HG03378 (cell line): ENCODE measurements around the gene PIGU.
"Not testable (repeated sequence)": the region's sequence is repeated elsewhere in the genome, so short reads cannot be mapped to it uniquely, and the experiment has no call there.

Experiments used
- ATAC-seq: cut with Tn5 transposase; IDR thresholded peaks from one replicate; pipeline ENCODE4 v1.9.1; 2021; ENCODE audit warnings: mild to moderate bottlenecking, moderate library complexity; ENCODE audit not compliant: unreplicated experiment

Gene PIGU

GRCh38 chr20:34537651-34538050 is 139.2 kb downstream of the PIGU start:
- ATAC-seq = no peak

- ATAC-seq = no peak
These were observed 140.0 kb downstream of the PIGU start for GRCh38 chr20:34536798-34537394.

GRCh38 chr20:34535857-34536256 is 141.0 kb downstream of the PIGU start:
- no peak for ATAC-seq

- ATAC-seq = no peak
These were observed 141.5 kb downstream of the PIGU start for GRCh38 chr20:34535301-34535840.

GRCh38 chr20:34534391-34535165 is 142.3 kb downstream of the PIGU start:
- no peak for ATAC-seq

- no peak for ATAC-seq
These were observed 144.1 kb downstream of the PIGU start for GRCh38 chr20:34532756-34533155.

- no peak for ATAC-seq
These were observed 144.6 kb downstream of the PIGU start for GRCh38 chr20:34532320-34532719.

GRCh38 chr20:34531608-34532265 is 145.2 kb downstream of the PIGU start:
- ATAC-seq = no peak

GRCh38 chr20:34530342-34530741 is 146.6 kb downstream of the PIGU start:
- ATAC-seq = no peak

GRCh38 chr20:34529742-34530141 is 147.2 kb downstream of the PIGU start:
- ATAC-seq = no peak

- no peak for ATAC-seq
These were observed 148.0 kb downstream of the PIGU start for GRCh38 chr20:34528921-34529297.

GRCh38 chr20:34527016-34527415 is 149.9 kb downstream of the PIGU start:
- ATAC-seq = no peak

GRCh38 chr20:34526466-34526865 is 150.4 kb downstream of the PIGU start:
- ATAC-seq = no peak

GRCh38 chr20:34525709-34526416 is 151.0 kb downstream of the PIGU start:
- no peak for ATAC-seq

- no peak for ATAC-seq
These were observed 151.6 kb downstream of the PIGU start for GRCh38 chr20:34525342-34525708.

- ATAC-seq = no peak
These were observed 152.5 kb downstream of the PIGU start for GRCh38 chr20:34524426-34524825.

GRCh38 chr20:34522969-34523871 is 153.7 kb downstream of the PIGU start:
- no peak for ATAC-seq

GRCh38 chr20:34519841-34520240 is 157.1 kb downstream of the PIGU start:
- not testable (repeated sequence) for ATAC-seq

GRCh38 chr20:34518863-34519262 is 158.0 kb downstream of the PIGU start:
- not testable (repeated sequence) for ATAC-seq

- no peak for ATAC-seq
These were observed 159.8 kb downstream of the PIGU start for GRCh38 chr20:34517114-34517505.
